Measurements from ENCODE around the gene DRP2.
"Not testable (repeated sequence)": the region's sequence is repeated elsewhere in the genome, so short reads cannot be mapped to it uniquely, and the experiment has no call there.

The DRP2 gene, protein sequence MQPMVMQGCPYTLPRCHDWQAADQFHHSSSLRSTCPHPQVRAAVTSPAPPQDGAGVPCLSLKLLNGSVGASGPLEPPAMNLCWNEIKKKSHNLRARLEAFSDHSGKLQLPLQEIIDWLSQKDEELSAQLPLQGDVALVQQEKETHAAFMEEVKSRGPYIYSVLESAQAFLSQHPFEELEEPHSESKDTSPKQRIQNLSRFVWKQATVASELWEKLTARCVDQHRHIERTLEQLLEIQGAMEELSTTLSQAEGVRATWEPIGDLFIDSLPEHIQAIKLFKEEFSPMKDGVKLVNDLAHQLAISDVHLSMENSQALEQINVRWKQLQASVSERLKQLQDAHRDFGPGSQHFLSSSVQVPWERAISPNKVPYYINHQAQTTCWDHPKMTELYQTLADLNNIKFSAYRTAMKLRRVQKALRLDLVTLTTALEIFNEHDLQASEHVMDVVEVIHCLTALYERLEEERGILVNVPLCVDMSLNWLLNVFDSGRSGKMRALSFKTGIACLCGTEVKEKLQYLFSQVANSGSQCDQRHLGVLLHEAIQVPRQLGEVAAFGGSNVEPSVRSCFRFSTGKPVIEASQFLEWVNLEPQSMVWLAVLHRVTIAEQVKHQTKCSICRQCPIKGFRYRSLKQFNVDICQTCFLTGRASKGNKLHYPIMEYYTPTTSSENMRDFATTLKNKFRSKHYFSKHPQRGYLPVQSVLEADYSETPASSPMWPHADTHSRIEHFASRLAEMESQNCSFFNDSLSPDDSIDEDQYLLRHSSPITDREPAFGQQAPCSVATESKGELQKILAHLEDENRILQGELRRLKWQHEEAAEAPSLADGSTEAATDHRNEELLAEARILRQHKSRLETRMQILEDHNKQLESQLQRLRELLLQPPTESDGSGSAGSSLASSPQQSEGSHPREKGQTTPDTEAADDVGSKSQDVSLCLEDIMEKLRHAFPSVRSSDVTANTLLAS

DNA sequence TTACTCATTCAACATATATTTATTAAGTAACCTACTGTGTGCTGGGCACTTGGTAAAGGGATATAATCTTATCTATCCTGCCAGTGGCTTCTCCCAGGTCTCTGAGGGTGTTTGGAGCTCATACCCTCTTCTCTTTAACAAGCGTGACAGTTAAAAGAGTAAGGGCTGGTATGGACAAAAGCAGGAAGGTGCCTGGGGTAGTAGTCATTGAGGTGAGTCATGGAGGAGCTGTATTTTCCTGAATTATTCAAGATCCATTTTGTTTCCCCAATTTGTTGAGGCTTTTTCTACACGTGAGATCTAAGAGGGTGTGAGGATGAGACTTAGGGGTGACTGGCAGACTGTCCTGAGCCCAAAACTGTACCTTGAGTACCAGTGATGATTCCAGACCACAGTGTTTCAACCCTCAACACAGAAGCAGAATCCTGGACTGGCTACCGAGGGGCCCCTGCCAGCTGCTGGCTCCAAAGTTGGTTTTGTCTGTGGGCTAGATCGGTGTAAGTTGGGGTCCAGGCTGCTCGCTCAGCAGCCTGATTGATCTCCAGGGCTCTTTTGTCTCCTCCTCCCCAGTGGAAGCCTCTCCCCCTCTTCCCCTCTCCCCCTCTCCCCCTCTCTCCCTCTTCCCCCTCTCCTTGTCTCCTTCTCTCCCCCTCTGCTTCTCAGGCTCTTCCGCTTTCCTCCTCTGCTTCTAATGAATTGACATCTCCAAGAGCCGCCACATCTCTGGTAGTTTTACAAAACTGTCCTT, at the start of gene DRP2:
Gene DRP2 (plus strand): TSS at position 671 of the 748 bp plus-strand sequence. CDS start 11,862 bp downstream, outside the sequence.
- DNase-seq, result no peak

DNA sequence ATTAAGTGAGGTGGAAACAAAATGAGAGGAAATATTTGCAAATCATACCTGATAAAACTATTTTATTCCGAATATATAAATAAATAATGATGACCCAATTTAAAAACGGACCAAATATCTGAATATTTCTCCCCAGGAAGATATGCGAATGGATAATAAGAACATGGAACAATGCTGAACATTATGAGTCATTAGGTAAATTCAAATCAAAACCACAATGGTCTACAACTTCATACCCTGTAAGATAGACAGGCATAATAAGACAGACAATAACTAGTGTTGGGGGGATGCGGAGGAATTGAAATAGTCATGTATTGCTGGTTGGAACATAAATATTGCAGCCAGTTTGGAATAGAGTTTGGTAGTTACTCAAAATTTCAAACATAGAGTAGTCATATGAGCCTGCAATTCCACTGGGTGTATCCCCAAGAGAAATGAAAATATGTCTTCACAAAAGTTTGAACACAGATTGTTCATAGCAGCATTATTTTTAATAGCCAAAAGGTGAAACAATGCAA, 47.6 kb upstream of the DRP2 start:
- no peak for DNase-seq

DNA sequence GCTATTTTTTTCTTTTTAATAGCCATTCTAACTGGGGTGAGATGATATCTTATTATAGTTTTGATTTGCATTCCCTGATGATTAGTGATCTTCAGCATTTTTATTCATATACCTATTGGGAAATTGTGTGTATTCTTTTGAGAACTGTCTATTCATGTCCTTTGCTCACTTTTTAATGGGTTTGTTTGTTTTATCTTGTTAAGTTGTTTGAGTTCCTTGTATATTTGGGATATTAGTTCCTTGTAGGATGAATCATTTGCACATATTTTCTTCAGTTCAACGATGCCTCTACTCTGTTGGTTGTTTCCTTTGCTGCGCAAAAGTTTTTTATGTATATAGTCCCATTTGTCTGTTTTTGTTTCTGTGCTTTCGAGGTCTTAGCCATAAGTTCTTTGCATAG, 43.1 kb upstream of the DRP2 start:
- no peak for DNase-seq

DNA sequence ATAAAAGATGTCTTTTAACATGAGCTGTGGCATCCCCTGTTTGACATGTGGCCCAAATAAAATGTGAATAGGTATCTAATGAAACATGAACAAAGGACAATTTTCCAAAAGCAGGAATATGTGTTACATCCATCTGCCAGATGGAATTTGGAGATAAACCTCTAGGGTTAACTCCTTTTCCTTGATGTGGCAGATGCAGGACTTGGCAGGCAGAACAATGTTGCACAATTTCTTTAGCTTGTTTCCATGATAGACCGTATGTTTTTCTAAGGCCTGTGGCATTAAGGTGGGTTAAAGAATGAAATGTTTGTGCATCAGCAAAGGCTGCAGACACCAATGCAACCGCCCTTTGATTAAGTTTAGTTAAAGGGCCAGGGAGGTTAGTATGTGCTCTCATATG, 34.7 kb upstream of the DRP2 start:
- not testable (repeated sequence) for DNase-seq

DNA sequence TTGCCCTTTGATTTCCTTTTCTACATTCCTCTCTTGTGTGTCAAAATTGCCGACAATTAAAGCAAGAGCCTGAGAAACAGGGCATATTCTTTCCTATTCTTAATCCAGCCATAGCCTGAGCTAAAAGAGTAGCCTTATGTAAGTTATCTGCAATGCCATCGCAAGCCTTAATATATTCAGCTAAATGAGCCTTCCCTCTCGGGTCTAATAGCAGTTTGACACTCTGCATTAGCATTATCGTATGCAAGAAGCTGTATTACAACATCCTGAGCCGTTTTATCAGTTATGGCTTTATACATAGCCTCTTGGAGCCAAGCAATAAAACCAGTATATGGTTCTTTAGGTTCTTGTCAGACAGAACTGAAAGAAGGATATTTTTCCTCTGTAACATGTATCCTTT, 31.6 kb upstream of the DRP2 start:
- not testable (repeated sequence) for DNase-seq

DNA sequence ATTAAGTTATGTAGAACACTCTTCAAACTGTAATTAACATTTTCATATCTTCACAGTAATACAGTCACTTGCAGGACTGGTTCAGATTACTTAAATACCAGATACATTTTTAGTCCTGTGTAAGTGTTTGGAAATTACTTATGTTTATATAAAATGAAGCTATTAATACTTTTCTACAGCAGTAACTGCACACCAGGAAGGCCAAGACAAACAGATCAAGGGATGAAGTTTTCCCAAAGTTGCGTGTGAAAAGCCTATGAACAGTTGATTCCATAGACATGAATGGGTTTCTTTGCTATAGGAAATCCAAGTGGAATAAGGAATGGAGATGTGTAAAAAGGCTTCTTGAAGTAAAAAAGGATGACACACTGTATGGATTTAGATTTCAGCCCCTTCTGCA, 28.9 kb upstream of the DRP2 start:
- no peak for DNase-seq

DNA sequence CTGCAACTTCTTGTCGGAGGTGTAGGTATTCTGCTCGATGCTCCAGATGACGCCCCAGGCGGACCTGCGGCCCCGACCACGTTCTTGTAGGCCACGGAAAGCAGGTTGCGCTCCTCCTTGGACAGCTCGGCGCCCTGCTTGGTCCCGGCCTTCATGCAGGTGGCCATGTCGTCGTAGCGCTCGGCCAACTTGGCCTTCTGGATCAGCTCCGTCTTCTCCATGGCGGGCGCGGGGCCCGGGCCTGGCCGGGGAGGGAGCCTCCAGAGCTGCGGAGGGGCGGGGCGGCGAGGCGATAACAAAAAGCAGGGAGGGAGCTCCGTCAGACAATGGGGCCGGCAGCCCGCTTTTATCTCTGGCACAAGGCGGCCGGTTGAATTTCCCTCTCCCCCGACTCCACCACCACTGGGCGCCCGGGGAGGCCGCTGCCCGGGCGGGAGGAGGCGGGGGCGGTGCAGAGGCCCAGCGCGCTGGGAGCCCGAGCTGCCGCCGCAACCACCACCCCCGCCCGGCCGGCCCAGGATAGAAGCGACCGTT, 28.3 kb upstream of the DRP2 start:
- peak; percentile 27 for DNase-seq

DNA sequence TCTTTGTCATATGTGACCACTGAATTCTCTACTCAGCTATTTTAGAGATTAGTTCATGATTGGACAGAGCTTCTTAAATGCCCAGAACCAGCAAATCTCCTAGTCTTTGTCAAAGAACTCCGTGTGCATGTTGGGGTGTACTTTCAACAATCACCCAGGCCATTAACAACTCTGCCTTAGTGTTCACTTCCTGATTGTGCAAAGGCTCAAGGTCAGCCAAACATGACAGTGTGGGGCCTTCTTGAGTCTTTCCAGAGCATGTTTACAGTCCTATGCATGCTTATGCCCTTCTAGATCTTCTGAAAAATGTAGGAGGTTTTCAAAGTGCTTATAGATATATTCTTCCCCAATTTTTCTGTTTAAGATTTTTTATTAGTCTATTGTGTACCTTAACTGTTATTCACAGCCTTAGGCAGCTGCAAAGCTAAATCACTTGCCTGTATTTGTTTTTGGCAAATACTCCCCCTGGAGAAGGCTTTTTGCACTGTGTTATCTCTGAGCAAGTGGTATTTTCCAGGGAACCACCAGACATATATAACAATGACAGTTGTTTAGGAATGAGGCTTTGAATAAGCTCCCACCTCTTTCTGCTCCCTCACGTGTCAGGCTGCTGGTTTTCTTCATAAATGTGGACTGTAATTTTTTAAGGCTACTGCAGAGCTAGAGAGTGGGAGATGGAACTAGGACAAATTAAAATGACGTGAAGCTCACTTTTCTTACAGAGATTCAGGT, 24.0 kb upstream of the DRP2 start:
- DNase-seq, result no peak

DNA sequence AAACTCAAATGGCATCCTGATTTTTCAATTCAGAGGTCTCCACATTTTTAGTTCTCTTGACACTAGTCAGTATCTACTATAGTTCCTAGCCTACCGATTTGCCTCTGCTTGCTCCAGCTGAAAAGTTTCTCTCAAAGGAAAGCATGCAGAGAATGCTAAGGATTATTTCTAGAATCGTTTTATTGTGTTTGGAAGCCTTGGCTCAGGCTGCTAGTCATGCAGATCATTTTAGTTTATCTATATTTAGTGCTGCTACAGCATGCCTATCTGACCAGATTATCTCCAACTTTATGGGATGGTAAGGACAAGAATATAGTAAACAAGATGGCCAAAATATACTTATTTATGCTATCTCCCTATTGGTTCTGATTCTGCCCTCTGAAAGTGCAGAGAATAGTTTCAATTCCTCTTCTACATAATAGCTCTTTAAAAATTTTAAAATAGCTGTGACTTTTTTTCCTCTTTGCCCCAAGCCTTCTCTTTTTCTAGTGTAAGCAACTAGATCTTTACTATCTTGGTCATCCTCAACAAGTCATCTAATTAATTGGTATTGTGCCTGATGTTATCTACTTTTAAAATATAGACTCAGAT, 15.7 kb upstream of the DRP2 start:
- no peak for DNase-seq

DNA sequence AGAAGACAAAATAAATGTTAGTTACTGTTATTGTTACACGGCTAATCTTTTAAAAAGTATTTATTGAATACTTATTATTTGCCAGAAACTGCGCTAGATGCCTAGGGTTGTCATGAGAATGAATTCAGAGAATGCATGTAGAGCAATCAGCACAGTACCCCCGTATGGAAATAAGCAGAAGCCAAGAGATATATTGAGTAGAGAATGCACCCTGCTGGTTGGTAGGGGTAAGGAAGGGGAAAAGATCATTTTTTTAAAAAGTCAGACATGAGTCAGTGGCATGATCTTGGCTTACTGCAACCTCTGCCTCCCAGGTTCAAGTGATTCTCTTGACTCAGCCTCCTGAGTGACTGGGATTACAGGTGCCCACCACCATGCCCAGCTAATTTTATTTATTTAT, 13.1 kb upstream of the DRP2 start:
- no peak for DNase-seq

DNA sequence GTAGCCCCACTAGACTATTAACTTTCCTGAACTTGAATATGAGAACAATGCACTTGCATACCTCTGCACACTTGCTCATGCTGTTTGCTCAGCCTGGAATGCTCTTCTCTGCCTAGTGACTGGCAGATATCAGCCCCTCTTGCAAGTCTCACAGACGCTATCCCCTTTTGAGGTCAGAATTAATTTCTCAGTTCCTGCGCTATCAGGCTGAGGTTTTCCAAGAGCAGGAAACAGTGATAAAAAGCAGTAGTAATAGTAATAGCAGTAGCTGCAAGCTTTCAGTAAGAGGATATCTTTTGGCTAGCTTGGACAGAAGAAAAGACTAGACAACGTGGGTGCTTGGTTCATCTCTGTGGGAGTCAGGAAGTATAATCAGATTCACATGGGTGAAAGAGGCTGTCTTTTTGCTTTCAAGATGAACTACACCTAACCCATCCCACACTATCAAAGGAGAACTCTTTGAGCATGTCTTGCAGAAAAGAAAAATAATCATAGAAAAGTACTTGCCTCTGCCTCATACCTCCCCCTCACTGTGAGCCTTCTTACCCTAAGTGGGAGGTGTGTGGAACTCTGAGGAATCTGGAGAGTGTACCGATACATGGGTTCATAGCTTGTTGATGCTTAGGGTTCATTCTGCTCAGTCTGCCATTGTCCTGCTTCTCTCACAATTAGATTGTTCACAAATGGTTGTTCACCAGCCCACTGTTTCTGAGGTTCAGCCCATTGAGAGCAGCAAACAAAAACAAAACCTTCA, 11.3 kb upstream of the DRP2 start:
- DNase-seq, result no peak

DNA sequence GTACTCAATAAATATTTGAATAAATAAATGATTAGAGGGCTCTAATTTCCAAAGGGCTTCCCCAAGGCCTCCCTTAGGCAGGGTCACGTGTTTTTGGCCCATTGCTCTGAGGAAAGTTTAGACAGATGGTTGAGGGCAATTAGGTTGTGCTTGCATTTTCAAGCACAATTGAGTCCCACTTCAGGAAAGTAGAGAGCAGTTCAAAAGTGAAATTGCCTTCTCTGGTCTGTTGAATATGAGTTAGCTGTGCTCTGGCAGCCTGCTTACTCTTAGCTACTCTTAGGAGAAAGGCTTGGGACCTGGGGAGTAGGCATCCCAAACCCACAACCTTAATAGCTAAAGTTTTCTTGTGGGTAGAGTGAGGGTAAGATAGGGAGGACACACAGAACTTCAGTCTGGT, 9.0 kb upstream of the DRP2 start:
- DNase-seq, result no peak

DNA sequence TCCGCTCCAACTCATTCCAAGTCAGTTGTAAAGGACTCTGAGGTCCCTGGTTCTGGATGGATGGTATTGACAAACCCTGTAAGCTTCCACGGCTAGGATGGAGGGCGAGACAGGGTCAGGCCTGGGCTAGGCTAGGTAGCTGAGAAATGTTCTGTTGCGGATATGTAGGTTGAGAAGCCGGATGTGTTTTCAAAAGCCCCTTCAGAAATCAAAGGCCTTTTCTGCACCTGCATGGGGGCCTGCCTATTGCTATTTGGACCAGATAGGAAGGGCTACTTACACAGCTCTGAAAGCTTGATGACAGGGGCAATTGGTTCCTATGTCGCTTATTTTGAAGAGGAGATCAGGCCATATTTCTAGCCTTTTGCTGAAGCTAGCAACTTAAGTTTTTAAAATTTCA, 1.9 kb upstream of the DRP2 start:
- no peak for DNase-seq

DNA sequence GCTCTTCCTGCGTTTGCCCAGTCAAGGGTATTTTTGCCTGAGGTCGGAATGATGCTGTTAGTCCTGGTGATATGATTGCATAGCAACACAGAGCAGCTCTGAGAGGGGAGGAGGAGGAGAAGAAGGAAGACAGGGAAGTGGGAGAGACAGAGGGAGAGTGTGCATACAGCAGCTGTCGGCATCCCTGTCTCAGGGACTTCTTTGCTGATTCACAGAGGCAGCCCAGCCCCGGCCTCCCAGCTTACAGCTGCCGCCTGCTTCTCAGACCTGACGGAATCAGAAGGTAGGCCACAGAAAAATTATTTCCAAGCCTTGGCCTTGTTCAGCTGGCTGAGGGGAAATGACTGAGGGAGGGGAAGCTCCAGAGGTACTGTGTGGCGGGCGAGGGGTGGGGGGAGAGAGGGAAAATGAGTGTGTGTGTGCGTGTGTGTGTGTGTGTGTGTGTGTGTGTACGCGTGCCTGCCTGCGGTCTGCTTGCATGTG, 319 bp downstream of the DRP2 start:
- peak; percentile 39 for DNase-seq

DNA sequence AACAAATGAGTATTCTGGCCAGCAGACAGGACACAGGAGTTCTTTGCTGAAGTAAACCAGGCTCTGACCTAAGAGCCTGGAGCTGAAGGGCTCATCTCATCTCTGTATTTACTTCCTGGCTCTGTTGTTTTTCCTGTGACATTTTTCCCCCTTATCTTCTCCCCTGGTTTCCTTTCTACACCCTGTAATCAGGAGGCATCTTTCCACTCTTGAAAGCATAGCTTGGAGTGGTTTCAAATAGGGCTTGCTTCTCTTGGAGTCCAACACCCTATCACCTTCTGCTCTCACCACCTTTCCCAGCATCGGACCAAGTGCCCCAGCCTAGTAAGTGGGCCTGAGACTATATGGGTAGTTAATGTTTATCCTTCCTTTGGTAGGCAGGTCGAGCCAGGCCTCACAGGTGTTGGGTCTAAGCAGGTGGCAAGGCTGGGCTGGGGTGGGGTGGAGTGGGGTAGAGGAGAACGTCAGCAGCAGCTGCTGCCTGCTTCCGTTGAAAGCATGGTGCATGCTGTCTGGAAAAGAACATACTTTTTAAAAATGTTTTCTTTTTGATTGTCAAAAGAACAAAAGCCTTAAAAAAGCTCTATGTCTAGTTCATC, 1.2 kb downstream of the DRP2 start:
- no peak for DNase-seq

DNA sequence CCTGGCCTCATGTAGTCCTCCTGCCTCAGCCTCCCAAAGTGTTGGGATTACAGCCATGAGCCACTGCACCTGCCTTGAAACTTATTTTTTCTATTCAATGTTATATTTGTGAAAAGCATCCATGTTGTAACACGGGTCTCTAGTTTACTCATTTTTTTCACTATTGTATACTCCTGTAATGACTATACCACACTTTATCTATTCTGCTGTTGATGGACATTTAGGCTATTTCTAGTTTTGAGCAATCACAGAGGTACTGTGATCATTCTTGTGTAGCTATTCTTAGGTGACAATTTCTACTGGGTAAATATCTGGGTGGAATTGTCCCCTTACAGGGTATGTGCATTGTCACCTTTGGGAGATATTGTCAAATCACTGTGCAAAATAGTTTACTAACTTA, 3.6 kb downstream of the DRP2 start:
- no peak for DNase-seq

DNA sequence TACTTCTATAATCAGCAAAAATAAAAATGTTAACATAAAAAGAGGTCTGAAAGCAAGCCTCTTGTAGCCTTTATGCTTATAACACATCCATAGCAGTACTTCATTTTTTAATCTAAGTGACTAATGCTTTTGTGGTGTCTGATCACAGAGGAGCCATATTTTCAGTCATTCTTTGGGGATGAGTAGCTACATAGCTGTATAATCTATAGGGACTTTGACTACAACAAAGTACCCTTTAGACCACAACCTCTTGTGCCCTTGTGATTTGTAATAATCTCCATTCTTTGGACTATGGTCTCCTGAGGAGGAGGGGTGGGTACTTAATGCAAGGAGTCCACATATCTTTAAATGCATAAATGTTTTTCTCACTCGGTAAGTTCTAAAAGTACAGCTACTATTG, 9.6 kb downstream of the DRP2 start:
- DNase-seq, result no peak

DNA sequence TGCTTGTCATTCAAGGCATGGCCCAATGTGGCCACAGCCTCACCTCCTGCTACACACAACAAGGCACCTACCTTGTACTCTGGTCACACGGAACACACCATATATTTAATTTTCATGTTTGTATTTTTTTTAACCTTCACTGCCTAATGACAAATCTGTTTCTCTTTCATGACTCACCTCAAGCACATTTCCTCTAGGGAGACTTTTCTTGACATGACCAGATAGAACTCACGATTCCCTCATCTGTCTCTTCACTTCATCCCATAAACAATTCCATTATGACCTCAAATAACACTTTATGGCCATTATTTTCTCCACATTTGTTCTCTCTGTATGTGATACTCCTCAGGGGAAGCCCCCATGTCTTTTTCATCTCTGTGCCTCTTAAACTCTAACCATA, 11.1 kb downstream of the DRP2 start:
- DNase-seq, result no peak

DNA sequence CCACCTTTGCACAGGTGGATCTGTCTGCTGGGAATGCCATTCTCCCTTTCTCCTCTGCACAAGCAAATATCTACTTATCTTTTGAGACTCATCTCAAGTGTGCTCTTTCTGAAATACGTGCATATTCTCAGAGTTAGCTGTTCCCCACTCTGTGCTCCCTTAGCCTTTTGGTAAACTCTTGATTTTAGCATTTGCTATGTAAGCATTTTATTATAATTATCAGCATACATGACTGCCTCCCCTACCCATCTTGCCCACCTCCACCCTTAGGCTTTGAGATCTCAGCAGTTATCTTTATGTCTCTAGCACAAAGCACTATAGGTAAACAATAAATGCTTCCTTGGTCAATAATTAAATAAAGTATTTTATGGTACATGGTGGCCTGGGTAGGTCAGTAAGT, 11.5 kb downstream of the DRP2 start:
- DNase-seq, result no peak

DNA sequence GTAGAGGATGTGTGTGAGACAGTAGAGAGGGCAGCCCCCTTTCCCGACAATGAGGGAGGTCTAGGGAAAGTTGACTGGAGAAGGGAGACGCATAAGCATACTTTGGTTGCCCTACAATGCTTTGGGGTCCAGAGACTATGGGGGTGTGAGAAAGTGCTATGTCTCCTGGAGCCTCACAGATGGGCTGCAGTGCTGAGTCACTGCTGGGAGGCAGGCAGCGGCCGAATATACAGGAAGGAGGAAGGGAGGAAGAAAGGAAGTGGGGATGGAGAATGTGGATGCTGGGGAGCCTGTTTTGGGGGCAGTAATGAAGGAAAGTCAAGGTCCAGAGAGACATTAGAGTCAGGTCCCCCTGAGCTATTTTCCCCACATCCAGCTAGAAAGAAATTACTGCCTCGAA, 12.7 kb downstream of the DRP2 start:
- DNase-seq, result no peak

Data from right hindlimb (tissue), 1 donor.